GM19099 (cell line): Measurements from ENCODE around the gene LDHAL6B.
A peak's percentile ranks its signal among the peaks of the same experiment; 100 is the strongest.

Source experiments
- POLR2A ChIP-seq: IDR thresholded peaks from 3 replicates; pipeline ENCODE4 v1.6.1; 2011; ENCODE audit warnings: low read depth; ENCODE audit not compliant: insufficient read length; ENCODE audit errors: extremely low read depth

LDHAL6B gene

DNA sequence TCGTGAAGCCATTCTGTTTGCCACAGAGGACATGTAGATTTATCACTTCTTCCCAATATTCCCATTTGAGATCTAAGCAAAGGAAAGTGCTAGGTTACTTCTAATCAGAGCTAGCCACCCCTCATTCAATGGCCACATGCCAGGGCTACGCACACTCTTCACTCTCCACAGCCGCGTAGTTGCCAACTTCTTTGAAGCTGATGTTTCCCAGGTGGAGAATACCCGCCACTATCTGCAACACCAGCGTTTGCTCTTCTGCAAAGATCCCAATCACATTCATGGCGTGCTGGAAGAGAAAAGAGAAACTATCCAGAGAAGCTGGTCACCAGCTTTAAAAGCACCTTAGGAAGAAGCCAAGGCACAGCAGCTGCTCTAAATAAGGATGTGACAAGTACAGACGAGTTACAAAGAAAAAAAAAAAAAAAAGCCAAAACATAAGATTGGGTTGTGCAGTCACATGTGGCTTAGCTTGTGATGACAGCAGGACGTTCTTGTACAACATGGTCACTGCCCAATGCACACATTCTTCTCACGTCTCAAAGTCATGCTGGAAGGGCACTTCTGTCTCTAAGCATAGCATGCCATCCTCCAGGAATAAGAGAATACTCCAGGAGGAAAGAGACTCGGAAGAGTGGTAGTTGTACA, 16.4 kb downstream of the LDHAL6B start:
- TF ChIP-seq POLR2A: no peak

DNA sequence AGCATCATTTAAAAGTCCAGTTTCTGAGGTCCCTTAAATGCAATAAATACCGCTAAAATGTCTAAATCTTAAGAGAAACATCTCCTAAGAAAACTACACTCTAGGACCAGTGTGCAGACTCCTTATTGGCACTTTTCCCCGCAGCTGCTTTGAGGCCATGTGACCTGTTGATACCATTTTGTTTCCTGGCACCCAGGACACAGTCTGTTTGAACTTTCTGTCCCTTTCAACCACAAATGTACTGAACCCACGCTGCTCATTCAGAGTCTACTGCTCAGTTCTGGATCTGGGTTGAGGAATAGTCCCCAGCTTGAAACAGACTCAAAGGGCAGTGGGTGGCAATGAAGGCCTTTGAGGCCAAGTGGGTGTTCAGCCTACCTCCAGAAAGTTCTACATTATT, 17.1 kb downstream of the LDHAL6B start:
- no peak for TF ChIP-seq POLR2A

DNA sequence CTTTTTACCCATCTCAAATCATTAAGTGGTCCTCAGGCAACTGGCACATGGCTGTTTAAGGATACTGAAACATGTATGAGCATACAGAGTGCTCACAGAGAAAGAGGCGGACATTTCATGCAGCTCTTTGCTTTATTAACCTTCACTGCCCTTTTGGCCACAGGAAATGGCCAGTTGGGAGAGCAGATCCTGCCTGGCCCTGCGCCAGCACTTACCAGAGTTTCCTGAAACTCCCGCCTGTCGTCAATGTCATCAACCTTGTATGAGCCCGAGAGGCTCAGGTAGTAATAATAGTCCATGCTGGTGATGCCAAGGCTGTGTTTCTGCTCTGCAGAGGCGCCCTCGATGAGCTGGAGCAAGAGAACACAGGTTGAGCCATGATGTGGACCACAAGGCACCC, 17.8 kb downstream of the LDHAL6B start:
- TF ChIP-seq POLR2A: no peak

DNA sequence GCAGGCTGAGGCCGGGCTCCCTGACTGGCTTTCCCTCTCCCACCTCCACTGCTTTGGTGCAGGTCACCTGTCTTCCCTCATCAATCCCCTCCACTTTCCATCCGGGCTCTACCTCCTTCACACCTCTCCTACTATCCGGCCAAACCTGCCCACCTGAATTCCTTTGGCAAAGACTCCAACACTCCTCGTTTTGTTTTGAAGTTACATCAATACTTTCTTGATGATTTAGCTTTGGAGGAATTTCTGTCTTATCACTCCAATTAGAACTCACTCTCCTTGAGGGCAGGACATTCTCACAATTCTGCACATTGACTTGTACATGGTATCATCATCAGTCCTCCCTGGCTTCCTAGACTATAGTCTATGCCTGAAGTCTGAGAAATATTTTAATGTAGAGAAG, 20.4 kb downstream of the LDHAL6B start:
- no peak for TF ChIP-seq POLR2A

DNA sequence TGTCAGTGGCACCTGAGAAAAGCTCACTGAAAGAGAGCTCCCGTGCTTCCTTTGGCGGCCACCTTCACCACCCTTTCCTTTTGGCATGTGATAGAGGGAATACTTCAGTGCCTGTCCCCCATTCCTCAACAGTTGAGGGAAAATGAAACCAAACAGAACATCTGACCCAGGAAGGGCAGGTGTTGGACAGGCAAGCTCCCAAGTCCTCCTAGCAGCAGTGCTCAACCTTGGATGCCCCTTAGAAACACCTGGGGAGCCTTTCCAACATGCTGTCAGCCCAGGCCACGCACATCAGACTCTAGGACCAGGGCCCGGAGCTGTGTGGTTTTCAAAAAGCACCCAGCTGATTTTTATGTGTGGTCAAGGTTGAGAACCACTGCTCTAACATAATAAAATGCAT, 22.4 kb downstream of the LDHAL6B start:
- no peak for TF ChIP-seq POLR2A

DNA sequence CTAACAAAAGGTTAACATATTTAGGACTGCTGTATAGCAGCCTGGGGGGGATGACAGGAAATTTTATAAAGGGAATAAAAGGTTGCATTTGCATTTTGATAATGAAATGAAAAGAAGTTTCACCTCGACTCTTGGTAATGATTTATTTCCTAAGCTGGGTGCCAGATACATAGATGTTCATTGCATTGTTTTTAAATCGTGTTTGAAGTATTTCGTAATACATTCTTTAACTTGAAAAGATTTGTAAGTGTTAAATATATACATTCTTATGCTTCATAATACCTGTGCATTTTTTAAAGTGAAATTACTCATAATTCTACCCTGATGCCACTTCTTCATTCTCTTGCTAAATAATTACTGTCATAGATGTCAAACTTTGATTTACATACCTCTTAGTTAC, 22.8 kb downstream of the LDHAL6B start:
- TF ChIP-seq POLR2A: no peak

DNA sequence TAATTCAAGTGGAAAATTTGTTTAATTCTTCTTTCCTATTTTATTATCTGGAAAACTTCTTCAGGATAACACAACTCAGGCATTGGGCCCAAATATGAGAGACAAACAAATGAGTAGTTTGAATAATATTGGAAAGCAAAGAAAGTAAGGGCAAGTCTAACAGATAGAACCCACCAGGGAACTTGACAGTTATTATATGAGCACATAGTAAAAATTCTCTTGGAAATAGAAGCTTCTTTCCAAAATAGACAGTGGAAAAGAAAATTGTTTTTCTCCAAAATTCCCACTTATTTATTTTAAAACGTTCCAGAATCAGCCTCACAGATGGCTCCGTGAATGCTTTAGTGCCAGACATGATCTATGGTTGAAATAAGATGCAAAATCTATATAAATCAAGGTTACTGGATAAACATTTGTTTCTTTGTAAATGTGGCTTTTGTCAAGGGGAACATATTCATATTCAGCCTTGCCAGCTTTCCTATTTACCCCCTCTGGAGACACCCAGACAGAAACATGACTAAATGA, 23.9 kb downstream of the LDHAL6B start:
- no peak for TF ChIP-seq POLR2A

DNA sequence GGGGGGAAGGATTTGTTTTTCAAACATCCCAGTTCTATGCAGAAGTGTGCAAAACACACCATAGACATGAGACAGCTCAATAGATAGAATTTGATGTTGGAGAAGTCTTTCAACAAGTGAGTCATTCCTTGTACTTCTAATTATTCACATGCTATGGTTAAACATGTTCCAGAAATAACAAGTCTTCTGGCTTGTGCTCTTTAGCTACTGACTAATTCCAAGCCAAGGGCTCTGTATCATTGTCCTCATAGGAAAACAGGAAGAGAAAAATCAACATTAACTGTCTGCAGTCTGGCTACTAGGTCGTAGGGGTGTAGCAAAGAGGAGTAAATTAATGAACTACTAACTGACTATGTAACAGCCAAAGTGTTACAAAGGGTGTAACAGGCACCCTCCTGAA, 25.8 kb downstream of the LDHAL6B start:
- TF ChIP-seq POLR2A: no peak

DNA sequence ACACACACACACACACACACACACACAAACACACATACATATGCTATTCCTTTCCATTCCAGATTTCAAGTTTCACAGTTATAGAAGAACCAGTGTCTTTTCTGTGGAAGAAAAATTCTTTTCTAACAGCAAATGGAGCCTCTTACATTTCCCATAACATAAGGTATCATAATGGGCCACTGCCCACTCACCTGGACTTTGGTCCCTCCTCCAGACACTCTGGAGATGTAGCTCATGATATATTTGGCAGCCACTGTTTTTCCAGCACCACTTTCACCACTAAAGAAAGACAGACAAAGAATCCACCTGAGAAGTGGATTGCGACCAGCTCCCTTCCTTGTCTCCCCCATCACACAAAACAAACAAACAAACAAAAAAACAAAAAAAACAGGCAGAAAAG, 29.8 kb downstream of the LDHAL6B start:
- no peak for TF ChIP-seq POLR2A

DNA sequence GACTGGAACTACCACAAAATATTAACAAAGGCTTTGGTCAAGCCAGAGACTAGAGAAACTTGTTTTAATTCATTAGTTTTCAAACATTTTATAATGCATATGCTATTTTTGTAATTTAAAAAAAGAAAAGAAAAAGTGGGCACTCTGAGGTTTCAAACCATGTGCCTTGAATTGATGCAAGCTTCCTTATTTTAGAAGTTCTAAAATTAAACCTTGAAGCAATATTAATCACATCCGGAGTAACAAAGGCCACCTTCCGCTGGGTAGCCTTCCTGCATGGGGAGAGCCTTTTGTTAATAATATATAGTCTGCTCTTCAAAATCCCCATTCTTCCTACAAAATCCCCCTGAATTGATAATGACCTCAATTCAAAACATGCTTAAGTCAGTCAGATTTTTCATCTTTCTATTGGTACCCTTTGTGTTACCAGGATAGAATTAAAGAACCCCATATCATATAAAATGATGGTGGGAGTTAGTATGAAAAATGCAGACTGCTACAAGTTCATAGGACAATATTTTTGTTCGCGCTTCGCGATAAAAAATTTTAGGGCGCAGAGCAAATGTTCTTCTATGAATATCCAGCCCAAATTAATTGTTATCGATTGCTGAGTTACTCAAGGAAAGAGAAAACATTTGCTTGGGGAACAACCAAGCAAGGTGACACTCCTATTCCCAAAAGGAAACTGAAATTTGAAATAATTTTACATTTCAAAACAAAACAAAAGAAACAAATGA, 30.6 kb downstream of the LDHAL6B start:
- no peak for TF ChIP-seq POLR2A

DNA sequence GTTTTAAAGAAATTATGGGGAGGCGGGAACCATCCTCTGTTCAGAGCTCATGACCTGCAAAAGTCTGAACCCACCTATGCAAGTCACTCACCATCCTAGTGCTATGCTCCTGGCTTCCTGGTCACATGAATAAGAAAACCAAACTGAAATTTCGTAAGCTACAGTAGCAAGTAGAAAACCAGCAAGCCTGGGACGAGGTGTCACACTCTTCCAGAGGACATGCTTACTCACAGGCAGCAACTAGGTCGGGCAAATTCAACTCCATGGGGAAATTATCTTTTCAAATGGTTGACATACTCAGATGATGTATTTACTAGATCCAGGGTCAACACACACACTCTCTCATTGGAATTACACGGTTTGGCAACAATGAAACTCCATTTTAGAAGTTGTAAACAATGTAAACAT, 31.3 kb downstream of the LDHAL6B start:
- peak; percentile 28 for TF ChIP-seq POLR2A

DNA sequence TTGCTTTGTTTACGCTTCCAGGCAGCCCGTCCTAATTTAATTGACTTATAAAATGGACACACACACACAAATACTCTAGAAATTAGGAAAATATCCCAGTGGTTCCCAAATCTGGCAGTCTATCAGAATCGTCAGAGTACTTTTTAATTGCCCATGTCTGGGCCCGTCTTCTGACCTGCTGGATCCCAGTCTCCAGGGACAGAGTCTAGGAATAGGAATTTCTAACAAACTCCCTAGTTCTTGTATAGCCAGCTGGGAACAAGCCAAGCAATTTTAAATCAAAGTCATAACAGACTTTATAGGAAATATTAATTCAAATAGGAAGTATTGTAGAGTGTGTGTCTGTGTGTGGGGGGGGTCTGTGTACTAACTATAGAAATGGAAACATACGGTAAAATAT, 33.4 kb downstream of the LDHAL6B start:
- TF ChIP-seq POLR2A: no peak

DNA sequence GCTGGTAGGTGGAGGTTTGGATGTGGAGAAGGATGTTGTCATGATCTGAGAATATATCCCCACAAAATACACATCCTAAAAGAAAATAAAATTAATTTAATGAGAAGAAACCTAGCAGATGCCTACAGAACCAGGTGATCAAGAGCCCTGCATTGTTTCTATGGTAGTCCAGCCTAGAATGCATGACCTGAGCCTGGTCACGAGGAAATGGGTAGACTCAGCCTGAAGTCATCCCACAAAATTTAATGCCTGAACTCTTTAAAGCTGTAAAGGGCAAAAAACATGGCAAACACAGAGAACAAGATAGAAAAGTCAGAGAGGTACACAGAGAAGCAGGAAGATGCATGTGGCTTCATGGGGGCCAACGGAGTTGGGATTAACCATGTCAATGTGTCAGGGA, 36.0 kb downstream of the LDHAL6B start:
- no peak for TF ChIP-seq POLR2A

DNA sequence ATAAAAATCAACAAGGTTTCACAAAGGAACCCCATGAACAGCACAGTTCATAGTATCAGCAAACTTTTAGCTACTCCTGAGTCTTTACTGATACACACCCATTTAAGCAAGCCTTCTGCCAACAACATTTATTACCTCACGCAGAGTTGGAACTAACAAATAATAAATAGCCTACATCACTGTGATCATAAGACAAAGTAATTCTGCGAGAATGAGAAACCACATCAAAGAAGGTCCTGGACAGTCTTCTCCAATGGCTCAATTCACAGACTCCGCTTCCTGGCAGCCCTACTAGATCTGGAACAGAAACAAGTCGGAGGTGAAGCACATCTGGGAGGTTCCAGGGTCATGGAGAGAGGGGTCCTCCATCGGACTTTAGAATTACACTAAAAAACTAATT, 37.0 kb downstream of the LDHAL6B start:
- no peak for TF ChIP-seq POLR2A

DNA sequence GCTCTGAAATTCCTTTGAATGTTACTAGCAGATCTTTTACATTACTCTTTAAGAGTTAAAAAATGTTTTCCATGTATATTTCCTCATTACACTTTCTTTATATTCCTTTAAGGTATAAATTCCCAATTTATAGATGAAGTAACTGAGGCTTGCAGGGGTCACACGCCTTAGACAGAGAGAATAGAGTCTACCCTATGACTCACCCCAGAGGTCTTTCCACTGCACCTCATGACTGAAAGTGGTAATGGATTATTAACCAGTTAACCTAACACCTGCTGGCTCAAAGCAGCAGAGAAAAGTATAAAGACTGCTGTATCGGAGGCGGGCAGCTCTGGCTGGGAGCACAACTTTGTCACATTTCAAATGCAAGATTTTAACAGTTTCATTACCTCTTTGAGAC, 37.7 kb downstream of the LDHAL6B start:
- no peak for TF ChIP-seq POLR2A

DNA sequence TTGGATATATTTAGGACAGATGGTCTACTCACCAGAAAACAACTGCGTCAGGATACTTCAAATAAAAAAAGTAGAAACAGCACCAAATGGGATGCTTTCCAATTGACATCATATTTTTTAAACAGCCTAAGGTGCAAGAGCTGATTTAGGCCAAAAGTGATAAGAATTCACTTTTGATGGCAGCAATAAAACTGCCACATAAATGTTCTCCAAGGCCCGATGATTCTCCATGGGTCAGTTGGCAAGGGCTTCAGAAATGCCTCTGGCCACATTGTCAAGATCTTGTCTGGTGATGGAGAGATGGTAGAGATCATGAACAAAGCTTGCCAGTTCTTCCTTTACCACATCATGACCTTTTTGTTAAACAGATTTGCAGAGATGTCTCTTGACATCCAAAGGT, 38.9 kb downstream of the LDHAL6B start:
- TF ChIP-seq POLR2A: no peak
